NCI-H82 treated with DMSO at 0.1 percent for 48 hours (cell line): ENCODE measurements around the gene CCDC73.
"Not testable (repeated sequence)": the region's sequence is repeated elsewhere in the genome, so short reads cannot be mapped to it uniquely, and the experiment has no call there.

Source experiments
- DNase-seq: peaks from one replicate; lab custom pipeline; 2025; ENCODE audit not compliant: unreplicated experiment; lab: John Stamatoyannopoulos, UW

The CCDC73 gene

DNA sequence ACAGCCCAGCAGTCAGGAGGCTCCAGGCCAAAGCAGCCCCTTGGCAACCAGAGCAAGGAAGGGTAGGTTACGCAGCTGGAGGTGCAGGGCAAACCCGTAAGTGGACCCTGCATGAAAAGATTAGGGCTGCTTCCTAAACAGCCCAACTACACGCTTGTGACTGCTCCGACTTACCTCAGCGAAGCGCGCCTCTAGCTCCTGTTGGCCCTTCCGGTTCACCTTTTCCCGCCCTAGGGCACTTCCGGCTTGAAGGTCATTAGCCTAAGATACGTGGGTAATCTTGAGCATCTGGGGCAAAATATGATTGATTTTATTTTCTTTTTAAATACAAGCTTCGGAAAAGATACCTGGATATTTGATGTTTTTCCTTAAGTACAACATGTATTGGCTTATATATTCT is at the start of gene CCDC73:
TSS of gene CCDC73 (minus strand) at position 224 of the 400 bp plus-strand sequence. CDS start 34,419 bp downstream, outside the sequence.
- no peak for DNase-seq

DNA sequence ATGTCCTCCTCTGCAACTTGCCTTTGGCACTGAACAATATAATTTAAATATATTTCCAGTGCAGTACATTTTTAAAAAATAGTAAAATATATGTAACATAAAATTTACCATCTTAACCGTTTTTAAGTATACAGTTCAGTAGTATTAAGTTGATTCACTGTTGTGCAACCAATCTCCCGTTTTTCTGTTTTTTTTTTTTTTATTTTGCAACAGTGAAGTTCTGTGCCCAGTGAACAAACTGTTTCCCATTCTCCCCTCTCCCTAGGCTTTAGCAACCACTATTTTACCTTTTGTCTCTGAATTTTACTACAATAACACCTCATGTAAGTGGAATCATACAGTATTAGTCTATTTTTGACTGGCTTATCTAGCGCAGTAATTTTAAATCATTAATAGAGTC is 49.1 kb upstream of the CCDC73 start:
- DNase-seq: no peak

DNA sequence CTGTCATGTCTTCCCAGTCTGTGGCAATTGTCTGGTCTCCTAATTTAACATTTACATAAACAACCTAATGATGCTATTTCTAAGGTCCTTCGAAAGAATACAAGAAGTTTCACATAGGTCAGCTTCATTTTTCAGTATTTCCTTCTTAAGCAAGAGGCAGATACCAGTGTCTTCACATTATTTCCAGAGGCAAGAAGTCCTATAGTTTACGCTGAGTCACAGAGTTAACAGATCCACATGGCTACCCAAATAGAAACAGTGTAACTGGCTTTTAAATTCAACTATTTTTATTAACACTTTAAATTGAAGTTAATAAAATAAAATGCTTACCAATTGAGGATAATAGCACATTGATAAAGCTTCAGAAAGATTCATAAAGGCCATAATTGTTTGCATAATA is 46.1 kb upstream of the CCDC73 start:
- DNase-seq: no peak

DNA sequence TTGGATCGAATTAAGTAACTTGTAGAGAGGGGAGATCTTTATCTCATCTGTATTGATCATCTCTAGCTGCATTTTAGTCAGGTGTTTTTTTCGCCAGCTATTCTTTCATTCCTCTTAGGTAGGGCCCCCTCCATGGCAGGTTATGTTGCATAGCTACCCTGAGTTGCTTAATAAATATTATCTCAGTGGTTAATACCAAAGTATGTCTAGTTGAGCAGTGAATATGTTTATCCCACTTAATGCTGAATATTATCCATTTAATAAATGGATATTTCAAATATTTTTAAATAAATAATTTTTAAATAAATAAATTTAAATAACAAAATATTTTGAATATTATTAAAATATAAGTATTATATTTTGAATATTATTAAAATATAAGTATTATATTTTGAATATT is 44.8 kb upstream of the CCDC73 start:
- no peak for DNase-seq

DNA sequence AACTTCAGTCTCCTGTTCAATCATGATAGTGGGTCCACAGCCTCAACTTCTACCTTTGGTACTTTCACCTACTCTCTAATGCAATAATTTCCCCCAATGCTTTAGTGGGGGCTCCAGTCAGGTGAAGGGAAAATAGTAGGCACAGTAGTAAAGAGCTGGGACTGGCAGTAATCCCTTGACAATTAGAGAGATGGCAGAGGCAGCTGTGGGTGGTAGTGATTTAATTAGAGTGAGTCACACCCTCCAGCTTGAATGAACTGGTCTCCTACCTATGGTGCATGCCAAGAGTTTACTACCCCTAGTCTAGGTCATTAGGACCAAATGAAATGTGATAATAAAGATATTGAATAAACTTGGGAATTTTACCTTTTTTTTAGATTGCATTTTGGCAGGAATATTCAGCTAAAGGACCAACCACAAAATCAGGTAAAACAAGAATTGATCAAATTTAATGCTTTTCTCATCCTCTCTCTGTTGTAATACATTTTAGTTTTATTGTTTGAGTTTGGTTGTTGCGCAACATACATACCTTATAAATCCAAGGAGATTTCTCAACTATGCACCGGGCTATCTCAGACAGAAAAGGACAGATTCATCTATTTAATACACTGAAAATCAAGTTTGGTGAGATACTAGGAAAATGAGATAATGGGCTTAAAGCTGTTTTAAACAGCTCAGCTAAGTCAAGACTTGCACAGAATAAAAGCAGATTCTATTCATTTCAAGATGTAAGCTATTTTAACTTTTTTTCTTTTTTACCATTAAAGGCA is 44.2 kb upstream of the CCDC73 start:
- no peak for DNase-seq

DNA sequence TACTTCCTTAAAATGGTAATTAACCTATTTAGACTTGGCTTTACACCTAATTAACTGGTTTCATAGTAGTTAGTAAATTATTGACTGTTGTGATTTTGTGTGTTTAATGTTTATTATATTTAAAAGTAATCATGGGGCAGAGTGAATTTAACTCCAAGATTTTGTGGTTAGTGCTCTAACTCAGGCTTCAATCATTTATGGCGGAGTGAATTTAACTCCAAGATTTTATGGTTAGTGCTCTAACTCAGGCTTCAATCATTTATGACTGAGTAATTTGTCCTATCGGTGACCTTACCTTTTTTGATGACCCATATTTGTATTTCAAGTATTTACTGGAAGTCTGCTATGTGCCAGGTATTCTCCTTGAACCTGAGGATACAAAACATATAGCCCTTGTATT is 42.5 kb upstream of the CCDC73 start:
- no peak for DNase-seq

DNA sequence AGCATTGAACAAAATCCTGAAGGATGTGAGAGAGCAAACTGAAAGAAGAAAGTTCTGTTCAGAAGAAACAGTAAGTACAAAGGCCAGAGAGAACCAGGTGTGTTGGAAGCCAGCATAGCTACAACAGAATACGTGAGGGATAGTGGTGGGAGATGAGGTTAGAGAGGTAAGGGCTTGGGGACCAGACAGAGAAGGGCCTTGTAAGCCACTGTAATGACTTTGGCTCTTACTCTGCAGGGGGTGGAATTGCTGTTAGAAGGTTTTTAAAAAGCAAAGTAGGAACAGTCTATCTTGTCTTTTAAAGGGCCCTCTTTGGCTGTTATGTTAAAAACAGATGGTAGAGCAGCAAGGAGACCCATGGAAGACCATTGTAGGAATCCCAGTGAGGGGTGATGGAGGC is 39.5 kb upstream of the CCDC73 start:
- no peak for DNase-seq

DNA sequence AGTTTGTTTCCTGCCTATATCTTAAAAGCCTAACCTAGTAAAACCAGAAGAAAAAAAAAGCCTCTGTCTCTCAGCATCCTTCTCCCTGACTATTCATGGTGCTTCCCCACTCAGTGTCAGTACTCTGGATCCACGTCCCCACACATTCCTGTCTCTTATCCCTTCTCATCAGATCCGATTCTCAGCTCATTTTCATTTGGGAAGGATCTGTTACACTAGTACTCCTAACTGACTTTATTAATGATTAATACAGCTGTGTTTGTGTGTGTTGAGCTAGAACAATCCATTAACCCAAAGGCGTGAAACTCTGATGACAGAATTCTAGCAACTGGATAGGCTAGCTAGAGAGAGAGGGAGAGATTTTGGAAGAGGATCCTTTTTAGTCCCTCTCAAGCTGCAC is 36.8 kb upstream of the CCDC73 start:
- DNase-seq: no peak

DNA sequence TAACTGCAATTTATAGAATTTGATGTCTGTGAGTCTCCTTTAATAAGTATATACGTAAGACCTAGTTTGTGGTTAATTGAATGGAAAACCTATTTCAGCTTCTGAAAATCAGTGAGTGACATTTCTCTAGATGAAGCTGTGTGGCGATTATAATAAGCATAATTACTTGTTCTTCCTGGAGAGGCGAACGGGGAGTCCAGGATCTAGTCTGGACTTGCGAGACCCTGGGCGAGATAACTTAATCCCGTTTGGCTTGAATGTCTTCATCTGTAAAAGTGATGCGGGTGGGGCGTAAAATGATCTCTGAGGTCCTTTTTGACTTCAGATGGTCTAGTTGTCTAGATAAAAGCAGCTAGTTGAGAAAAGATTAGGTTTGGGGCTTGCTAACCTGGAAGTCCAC is 36.3 kb upstream of the CCDC73 start:
- no peak for DNase-seq

DNA sequence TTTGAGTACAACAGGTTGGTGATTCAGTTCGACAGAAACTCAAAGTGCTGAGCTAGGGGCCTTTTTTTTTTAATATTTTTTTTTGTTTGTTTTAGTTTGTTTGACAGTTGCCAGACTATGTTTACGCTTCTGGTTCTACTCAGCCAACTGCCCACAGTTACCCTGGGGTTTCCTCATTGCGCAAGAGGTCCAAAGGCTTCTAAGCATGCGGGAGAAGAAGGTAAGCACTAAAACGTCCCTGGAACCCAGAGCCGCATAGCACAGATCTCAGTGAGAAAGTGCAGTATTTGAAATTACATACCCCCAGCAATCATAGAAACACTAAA is 35.9 kb upstream of the CCDC73 start:
- no peak for DNase-seq

DNA sequence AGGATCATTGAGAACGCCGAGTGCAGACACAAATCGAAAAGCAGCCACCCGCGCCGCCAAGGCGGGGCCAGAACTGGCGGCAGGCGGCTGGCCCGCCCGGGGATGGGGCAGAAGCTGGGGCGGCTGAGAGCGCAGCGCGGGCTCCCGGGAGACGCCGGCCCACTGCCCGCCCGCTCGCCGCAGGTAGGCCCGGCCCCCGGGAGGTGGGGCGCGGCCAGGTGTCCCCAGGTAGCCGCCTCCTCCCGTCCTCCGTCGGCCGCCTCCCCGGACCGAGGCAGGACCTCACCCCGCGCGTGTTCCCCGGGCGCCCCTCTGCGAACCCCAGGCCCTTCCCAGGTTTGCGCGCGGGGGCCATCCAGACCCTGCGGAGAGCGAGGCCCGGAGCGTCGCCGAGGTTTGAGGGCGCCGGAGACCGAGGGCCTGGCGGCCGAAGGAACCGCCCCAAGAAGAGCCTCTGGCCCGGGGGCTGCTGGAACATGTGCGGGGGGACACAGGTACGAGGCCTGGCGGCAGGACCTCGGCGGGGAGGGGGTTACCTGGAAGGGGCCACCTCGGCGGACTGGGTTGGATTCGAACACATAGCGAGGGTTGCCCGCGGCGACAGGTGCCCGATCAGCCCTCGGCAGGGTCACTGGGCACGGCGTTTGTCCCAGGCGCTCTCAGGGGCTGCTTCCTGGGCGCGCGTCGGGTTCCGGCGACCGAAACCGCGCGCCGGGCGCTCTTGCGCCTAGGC is 35.4 kb upstream of the CCDC73 start, which contains the start of gene PRRG4:
TSS of gene PRRG4 (plus strand) at position 248 of the 733 bp plus-strand sequence. CDS start 603 bp downstream, outside the sequence.
- no peak for DNase-seq

DNA sequence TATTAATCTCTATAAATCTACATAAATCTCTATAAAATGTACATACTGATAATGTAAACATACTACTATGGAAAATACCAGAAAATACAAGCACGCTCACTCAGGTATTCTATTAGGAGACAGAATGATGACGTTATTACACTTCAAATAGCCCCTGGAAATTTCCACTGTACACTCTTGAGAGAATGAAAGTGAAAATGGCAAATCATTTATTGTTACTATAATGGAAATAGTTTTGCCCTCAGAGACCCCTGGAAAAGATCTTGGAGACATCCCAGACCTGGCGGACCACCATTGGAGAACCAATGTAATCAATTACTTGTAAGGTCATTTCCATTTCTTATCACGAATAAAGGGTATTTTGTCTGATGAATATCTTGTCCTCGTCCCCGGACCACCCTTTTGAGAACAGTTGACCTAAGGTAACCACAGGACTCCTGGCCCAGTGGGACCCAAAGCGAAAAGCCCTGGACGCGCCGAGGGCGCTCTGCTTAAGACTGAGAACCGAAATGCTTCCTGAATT is 34.8 kb upstream of the CCDC73 start:
- DNase-seq: no peak

DNA sequence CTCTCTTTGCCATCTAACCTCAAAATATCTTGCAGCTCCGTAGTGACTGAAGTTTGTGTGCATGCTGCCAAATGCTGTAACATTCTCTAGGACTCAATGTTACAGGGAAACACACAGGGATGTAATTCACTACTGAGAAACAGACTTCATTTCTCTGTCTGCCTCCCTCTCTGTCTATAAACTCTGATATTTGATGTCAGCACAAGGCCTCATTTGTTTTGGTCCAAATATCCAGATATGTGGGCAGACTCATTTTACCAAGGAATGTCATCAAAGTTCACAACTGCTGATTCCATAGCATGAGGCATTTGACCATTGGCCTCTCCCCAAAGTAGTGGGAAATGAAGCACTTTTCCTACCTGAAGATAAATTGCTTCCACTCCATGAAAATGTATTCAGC is 32.8 kb upstream of the CCDC73 start:
- no peak for DNase-seq

DNA sequence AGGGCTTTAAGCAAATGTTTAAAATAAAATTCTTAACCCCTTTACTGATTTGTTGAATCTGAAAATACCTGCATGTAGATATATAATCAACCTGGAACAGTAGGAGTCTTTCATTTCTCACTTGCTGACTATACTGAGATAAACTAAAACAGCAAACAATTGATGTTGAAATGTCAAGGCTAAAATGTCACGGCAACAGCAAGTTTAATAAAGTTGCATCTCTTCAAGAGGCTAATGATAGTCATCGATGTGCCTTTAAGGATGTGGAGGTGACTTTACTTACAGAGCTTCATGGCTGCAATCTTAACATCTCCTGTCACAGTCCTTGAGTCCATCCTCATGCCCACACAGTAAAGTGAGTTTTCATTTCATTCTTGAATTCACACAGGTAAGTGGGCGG is 31.7 kb upstream of the CCDC73 start:
- DNase-seq: no peak

DNA sequence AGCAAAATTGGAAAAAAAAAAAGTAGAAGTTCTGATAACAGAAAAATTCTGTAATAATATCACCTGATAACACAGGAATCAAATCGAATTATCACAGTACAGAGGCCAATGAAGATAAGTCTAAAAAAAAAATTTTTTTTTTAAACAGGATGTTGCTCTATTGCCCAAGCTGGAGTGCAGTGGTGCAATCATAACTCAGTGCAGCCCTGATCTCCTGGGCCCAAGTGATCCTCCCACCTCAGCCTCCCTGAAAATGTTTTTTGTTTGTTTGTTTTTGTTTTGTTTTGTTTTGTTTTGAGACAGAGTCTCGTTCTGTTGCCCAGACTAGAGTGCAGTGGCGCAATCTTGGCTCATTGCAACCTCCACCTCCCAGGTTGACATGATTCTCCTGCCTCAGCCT is 29.2 kb upstream of the CCDC73 start:
- DNase-seq: not testable (repeated sequence)

DNA sequence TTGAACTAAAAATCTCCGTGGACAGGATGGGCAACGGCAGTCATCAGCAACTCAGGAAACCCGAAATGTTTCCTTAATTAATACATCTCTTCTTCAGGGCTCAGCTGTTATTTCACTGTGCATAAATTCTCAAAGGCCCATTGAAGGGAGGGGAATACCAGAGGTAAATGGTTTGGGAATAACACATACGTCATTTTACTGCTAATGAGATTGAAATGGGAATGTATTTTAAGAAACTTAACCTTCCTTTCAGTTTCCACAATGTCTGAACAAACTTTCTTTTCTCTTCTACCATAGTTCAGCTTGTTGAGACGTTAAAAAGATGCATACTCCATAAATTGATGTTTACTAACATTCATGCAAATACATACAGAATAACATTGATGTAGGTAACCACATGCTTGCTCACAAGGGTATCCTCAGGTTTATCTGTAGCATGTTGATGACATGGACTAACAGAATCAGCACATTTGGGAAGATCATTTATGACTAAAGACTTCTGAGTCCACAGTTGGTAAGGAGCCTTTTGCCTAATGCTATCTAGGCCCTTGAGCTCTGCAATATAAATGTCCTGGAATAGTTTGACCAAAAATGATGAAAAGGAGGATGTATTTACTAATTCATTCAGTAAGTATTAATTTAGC is 27.6 kb upstream of the CCDC73 start:
- no peak for DNase-seq

DNA sequence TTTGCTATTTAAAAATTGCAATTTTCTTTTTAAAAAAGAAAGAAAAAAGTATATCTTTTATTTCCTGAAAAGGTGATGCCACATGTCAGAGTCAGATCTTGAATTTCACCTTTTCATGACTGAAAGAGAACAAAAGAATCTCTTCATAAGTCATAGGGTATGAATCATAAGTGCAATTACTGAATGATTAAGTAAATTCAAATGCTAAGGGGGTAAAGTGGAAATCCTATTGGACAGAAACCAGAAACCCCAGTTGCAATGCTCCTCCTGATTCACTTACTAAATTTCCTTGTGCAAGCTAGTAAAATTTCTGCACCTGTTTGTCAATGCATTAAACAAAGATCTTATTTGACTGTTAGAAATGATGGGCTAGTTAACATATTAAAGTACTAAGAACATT is 27.1 kb upstream of the CCDC73 start:
- no peak for DNase-seq

DNA sequence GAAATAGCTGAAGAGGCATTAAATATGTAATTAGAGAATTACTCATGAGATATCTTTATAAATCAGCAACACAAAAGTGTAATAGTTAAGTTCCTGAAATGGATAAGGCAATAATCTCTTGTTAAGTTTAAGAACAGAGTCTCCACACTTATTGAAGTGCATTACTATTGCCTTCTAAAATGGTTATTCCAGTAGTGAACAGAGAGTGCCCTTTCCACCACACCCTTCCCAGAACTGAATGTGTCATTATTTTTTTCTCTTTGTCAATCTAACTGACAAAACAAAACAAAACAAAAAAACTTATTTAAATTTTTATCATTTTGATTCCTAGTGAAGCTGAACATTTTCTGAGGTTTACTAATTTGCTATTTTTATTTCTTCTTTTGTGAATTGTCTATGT is 26.0 kb upstream of the CCDC73 start:
- DNase-seq: no peak

DNA sequence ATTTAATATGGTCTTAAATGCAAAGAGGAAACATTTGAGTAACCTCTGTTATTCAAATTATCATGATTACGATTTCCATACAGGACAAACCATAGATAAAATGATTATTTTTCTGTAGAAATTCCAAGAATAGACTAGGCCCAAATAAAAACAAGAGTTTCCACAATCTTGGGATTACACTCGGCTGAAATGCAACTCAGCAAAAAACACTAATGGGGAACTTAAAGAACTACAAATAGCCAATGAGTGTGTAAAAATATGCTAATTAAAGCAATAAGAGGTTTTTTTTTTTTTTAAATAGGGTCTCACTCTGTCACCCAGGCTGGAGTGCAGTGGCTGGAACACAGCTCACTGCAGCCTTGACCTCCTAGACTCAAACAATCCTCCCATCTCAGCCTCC is 24.7 kb upstream of the CCDC73 start:
- DNase-seq: no peak

DNA sequence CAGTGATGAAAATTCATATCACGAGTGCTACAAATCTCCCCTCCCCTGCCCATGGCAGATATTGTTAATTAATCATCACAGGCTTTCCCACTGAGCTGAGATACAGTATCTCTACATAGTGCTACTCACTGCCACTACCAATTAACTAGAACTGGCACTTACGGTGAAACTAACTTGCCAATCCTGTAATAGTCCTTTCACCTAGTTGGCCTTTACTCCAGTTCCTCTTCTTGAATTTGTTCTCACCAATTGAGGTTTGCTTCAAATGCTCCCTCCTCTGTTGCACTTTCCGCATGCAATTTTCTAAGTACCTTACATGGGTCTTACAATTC is 23.4 kb upstream of the CCDC73 start:
- no peak for DNase-seq

DNA sequence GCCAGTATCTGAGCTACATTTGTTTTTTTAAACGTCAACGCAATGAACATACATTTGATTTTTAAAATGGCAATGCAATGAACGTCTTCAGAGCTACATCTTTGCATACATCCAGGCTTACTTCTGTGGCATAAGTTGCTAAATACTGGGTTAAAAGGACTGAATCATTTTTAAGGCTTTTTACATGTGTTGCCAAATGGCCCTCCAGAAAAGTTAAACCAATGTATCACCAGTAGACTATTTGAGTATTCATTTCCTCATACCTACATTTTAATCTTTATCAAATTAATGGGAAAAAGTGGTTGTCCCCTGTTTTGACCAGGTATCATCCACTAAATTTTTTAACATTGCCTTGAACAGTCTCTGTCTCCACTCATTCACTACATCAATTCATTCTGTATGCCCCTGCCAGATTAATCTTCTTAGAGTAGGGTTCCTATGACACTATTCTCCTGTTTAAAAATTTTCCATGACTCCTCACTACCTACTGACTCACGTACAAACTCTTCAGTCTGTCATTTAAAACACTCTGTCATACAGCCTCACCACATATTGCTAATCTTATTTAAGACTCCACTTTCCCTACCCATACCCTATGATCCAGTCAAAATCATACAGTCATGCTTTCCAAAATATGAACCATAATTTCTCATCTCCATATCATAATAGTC is 22.9 kb upstream of the CCDC73 start:
- DNase-seq: no peak

DNA sequence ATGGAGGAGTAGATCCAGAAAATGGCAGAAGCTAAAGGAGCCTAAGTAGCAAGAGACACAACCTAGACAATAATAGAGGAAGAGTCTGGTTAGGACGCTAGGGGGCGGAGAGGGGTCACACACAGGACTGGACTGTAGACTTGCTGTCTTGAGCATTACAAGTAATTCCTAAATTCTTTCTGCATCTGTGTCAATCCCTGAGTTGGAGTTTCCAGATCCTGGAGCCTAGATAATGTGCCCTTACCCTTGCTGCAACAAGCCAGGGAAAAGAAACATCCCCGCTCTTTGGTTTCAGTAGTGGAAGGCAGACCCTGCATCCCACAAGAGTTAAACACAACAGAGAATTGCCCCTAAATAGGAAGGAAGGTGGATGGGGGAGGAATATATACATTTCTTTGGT is 14.9 kb upstream of the CCDC73 start:
- peak; percentile 27 for DNase-seq
